Mucosa of descending colon (tissue), 3 donors: Measurements from ENCODE around the gene ASB15. TPM values are rescaled to one million over a fixed set of nuclear protein-coding genes. Genes with fewer than 3 reads are reported as not detected.
A peak's percentile ranks its signal among the peaks of the same experiment; 100 is the strongest.

Experiments
- ATAC-seq: fragments of 200-7000 bp; cut with Tn5 transposase; one replicate; pipeline ENCODE4 v1.9.1; 2020; ENCODE audit warnings: mild to moderate bottlenecking, moderate library complexity
- DNase-seq, 3 donors: peaks; one replicate each; pipeline ENCODE4 v3.0.0-alpha.2; 2020
- H3K36me3 ChIP-seq: fragments of 200-600 bp; one replicate; pipeline ENCODE4 v1.8.0; 2021; ENCODE audit warnings: low read depth, mild to moderate bottlenecking
- H3K4me1 ChIP-seq: fragments of 200-600 bp; one replicate; pipeline ENCODE4 v1.8.0; 2021; ENCODE audit warnings: low read depth, mild to moderate bottlenecking
- H3K4me3 ChIP-seq: fragments of 200-600 bp; one replicate; pipeline ENCODE4 v1.8.0; 2021; ENCODE audit warnings: mild to moderate bottlenecking
- H3K9me3 ChIP-seq: fragments of 200-600 bp; one replicate; pipeline ENCODE4 v1.8.0; 2021; ENCODE audit warnings: mild to moderate bottlenecking
- CTCF ChIP-seq: fragments of 200-600 bp; IDR thresholded peaks from one replicate; pipeline ENCODE4 v1.8.0; 2022; ENCODE audit warnings: antibody characterized with exemption, mild to moderate bottlenecking
- intact Hi-C, 2 donors: fragments of 100-400 bp; cut with DNase I in 1 of 2; cut with micrococcal nuclease in 1 of 2; formaldehyde crosslinking; loops; one replicate each; pipeline versions ENCODE4 v1.11.0 to v1.11.1; 2022; cut with DNase I, micrococcal nuclease
- total RNA-seq, 3 donors: library from RNA; stranded (reverse); fragmentation: NEBNext Ultra II Directional in 2 of 3; extraction: Animal tissue kit (Norgen Biotek cat#: 25700) in 2 of 3; gene quantifications; one replicate each; pipeline versions ENCODE4 v1.2.1 to v1.2.4, GENCODE V29; 2021 to 2023
- donor health status: DM: no; HTN: no; CAD: no; lungs with moderate emphysema.
- donor health status: DM: no; HTN: no; CAD: no.
- donor health status: DM: no; HTN: yes; CAD: no.

ASB15 gene
- total RNA-seq, 3 donors from 2014 or later, result not detected

GRCh38 chr7:123621707-123622106 lies 20.1 kb downstream of the ASB15 start:
- DNase-seq (no peak), ATAC-seq (no peak)
- Histone ChIP-seq H3K4me1 (no peaks in the 10 kb centered on the region), H3K9me3 (no peaks in the 10 kb centered on the region), H3K36me3 (no peaks in the 10 kb centered on the region), H3K4me3 (no peak overlapping the region)
- intact Hi-C loops, result no loop called here
- TF ChIP-seq CTCF, result no peak

- Histone ChIP-seq H3K9me3 (no peaks in the 10 kb centered on the region), H3K36me3 (no peaks in the 10 kb centered on the region), H3K4me3 (no peak overlapping the region), H3K4me1 (no peaks in the 10 kb centered on the region)
- intact Hi-C loops, result no loop called here
- ATAC-seq (peak; percentile 80), DNase-seq (peak in 1 of 3 donors; percentile 29)
- no peak for TF ChIP-seq CTCF
Observed at GRCh38 chr7:123622660-123623386, 21.2 kb downstream of the ASB15 start.

GRCh38 chr7:123624527-123625183 lies 23.0 kb downstream of the ASB15 start:
- Histone ChIP-seq H3K4me1 (no peaks in the 10 kb centered on the region), H3K4me3 (no peak overlapping the region), H3K9me3 (no peaks in the 10 kb centered on the region), H3K36me3 (no peaks in the 10 kb centered on the region)
- intact Hi-C loops, result no loop called here
- no peak for TF ChIP-seq CTCF
- ATAC-seq (peak; percentile 44), DNase-seq (peak in 2 of 3 donors; percentile 36)

GRCh38 chr7:123625254-123625653 lies 23.6 kb downstream of the ASB15 start:
- Histone ChIP-seq H3K4me3 (no peak overlapping the region), H3K4me1 (no peaks in the 10 kb centered on the region), H3K9me3 (no peaks in the 10 kb centered on the region), H3K36me3 (no peaks in the 10 kb centered on the region)
- TF ChIP-seq CTCF, result no peak
- no peak for ATAC-seq
- intact Hi-C loops, result no loop called here
- no peak for DNase-seq

- ATAC-seq (no peak), DNase-seq (no peak)
- H3K9me3 ChIP-seq, result no peaks in the 10 kb centered on the region
- intact Hi-C loops, result no loop called here
- H3K36me3 ChIP-seq, result no peaks in the 10 kb centered on the region
- H3K4me1 ChIP-seq, result no peaks in the 10 kb centered on the region
- TF ChIP-seq CTCF, result no peak
- no peak overlapping the region for H3K4me3 ChIP-seq
Observed at GRCh38 chr7:123627851-123628250, 26.2 kb downstream of the ASB15 start.
